CD14-positive monocyte (primary cell): Measurements from ENCODE around the gene RPS26. TPM values are rescaled to one million over a fixed set of nuclear protein-coding genes. Genes with fewer than 3 reads are reported as not detected.

Experiments
- DNase-seq, 3 donors: peaks; one replicate each; pipeline ENCODE4 v3.0.0-alpha.2; 2011 to 2022
- H2AFZ ChIP-seq: 2 replicates; pipeline ENCODE4 v1.6.0; 2012; ENCODE audit warnings: mild to moderate bottlenecking, low read depth, low read length, inconsistent platforms; ENCODE audit not compliant: insufficient read depth, poor library complexity, severe bottlenecking
- H3K27ac ChIP-seq, 2 donors: 1 replicate in 1 of 2; 2 replicates in 1 of 2; pipeline ENCODE4 v1.5.1; 2012 to 2013; ENCODE audit warnings: low read length in 2 of 2, control low read depth in 1 of 2, inconsistent platforms in 1 of 2, low read depth in 1 of 2, mild to moderate bottlenecking in 1 of 2
- H3K27me3 ChIP-seq, 2 donors: one replicate each; pipeline versions ENCODE4 v1.6.0 to v1.6.1; 2011 to 2013; ENCODE audit warnings: low read length in 2 of 2; ENCODE audit not compliant: control insufficient read depth in 2 of 2, insufficient read depth in 2 of 2
- H3K36me3 ChIP-seq, 2 donors: replicated peaks in 1 of 2; 1 replicate in 1 of 2; 2 replicates in 1 of 2; pipeline versions ENCODE4 v1.5.1 to v1.6.1; 2012 to 2013; ENCODE audit warnings: low read length in 2 of 2, control low read depth in 1 of 2, inconsistent platforms in 1 of 2, mild to moderate bottlenecking in 1 of 2; ENCODE audit not compliant: insufficient read depth in 2 of 2, control insufficient read depth in 1 of 2
- H3K4me1 ChIP-seq, 2 donors: 1 replicate in 1 of 2; 2 replicates in 1 of 2; pipeline versions ENCODE4 v1.5.1 to v1.6.1; 2012 to 2013; ENCODE audit warnings: low read length in 2 of 2, control low read depth in 1 of 2, inconsistent platforms in 1 of 2, mild to moderate bottlenecking in 1 of 2, moderate library complexity in 1 of 2; ENCODE audit not compliant: insufficient read depth in 2 of 2, control insufficient read depth in 1 of 2
- H3K4me2 ChIP-seq: replicated peaks from 2 replicates; pipeline ENCODE3; 2012; ENCODE audit warnings: low read length, moderate library complexity, mild to moderate bottlenecking; ENCODE audit not compliant: poor library complexity, severe bottlenecking; ENCODE audit errors: extremely low read depth
- H3K4me3 ChIP-seq, 3 experiments: fragments of 200-600 bp in 1 of 3; sonication (generic) in 1 of 3; replicated peaks in 1 of 3; 1 replicate in 2 of 3; 2 replicates in 1 of 3; pipeline ENCODE4 v1.5.1; 2011 to 2013; ENCODE audit warnings: low read length in 3 of 3, mild to moderate bottlenecking in 3 of 3, control low read depth in 2 of 3, low read depth in 2 of 3, inconsistent platforms in 1 of 3, moderate library complexity in 1 of 3
- H3K79me2 ChIP-seq: 2 replicates; pipeline ENCODE4 v1.6.0; 2012; ENCODE audit warnings: mild to moderate bottlenecking, control low read depth, inconsistent platforms, low read length, moderate library complexity; ENCODE audit not compliant: insufficient read depth
- H3K9ac ChIP-seq: 2 replicates; pipeline ENCODE4 v1.6.0; 2017; ENCODE audit warnings: low read length, mild to moderate bottlenecking; ENCODE audit not compliant: insufficient read depth, poor library complexity, severe bottlenecking
- H3K9me3 ChIP-seq, 2 donors: replicated peaks in 1 of 2; 1 replicate in 1 of 2; 2 replicates in 1 of 2; pipeline versions ENCODE4 v1.5.1 to v1.6.1; 2012 to 2013; ENCODE audit warnings: low read length in 2 of 2, control low read depth in 1 of 2; ENCODE audit not compliant: control insufficient read depth in 1 of 2, insufficient read depth in 1 of 2
- H4K20me1 ChIP-seq: 2 replicates; pipeline ENCODE4 v1.6.0; 2012; ENCODE audit warnings: mild to moderate bottlenecking, low read length, control low read depth, moderate library complexity; ENCODE audit not compliant: insufficient read depth
- H3K27ac Mint-ChIP-seq, 7 donors: one replicate each; pipeline ENCODE4 v1.8.0; 2020; ENCODE audit warnings: mild to moderate bottlenecking in 7 of 7, mixed read lengths in 7 of 7, moderate library complexity in 6 of 7, inconsistent platforms in 2 of 7
- H3K27me3 Mint-ChIP-seq, 3 donors: one replicate each; pipeline ENCODE4 v1.8.0; 2021 to 2022; ENCODE audit warnings: low read depth in 3 of 3, mild to moderate bottlenecking in 3 of 3, mixed read lengths in 3 of 3, moderate library complexity in 3 of 3, inconsistent platforms in 1 of 3
- H3K36me3 Mint-ChIP-seq, 2 donors: one replicate each; pipeline ENCODE4 v1.8.0; 2020; ENCODE audit warnings: mixed read lengths in 2 of 2, inconsistent platforms in 1 of 2, mild to moderate bottlenecking in 1 of 2
- H3K4me1 Mint-ChIP-seq: one replicate; pipeline ENCODE4 v1.8.0; 2020; ENCODE audit warnings: mild to moderate bottlenecking, mixed read lengths
- H3K4me3 Mint-ChIP-seq, 2 donors: one replicate each; pipeline ENCODE4 v1.8.0; 2020; ENCODE audit warnings: mild to moderate bottlenecking in 2 of 2, mixed read lengths in 2 of 2, moderate library complexity in 1 of 2
- H3K9me3 Mint-ChIP-seq, 7 donors: one replicate each; pipeline ENCODE4 v1.8.0; 2020 to 2022; ENCODE audit warnings: mixed read lengths in 7 of 7, mild to moderate bottlenecking in 6 of 7, moderate library complexity in 6 of 7, inconsistent platforms in 2 of 7
- CTCF ChIP-seq: fragments of 200-600 bp; IDR thresholded peaks from one replicate; pipeline ENCODE4 v1.8.0; 2022; ENCODE audit warnings: antibody characterized with exemption, mild to moderate bottlenecking
- WGBS: methylation state at CpG from one replicate; pipeline ENCODE4 v1.1.5; 2013; ENCODE audit warnings: missing lambda C conversion rate; ENCODE audit not compliant: insufficient coverage; 5-methylcytosine and 5-hydroxymethylcytosine counted together
- intact Hi-C, 2 donors: fragments of 100-400 bp; cut with micrococcal nuclease; formaldehyde crosslinking; loops; one replicate each; pipeline versions ENCODE4 v1.15.0 to v1.15.1; 2023
- polyA plus RNA-seq, 3 donors: library from polyadenylated mRNA; depleted of rRNA in 1 of 3; unstranded in 2 of 3; stranded (reverse) in 1 of 3; fragments of 300-500 nt in 2 of 3; fragments of >200 nt in 1 of 3; fragmentation: Illumina TruSeq in 2 of 3; gene quantifications; 1 replicate in 2 of 3; 2 replicates in 1 of 3; pipeline ENCODE4 v1.2.3, GENCODE V29; 2012 to 2021

RPS26 gene
- polyA plus RNA-seq, 3 donors = 238 to 363 (median 286) TPM

- H2AFZ ChIP-seq = no peak overlapping the region
- H3K4me1 Mint-ChIP-seq = peaks cover 19% of the 10 kb centered on the region
- no peak overlapping the region for H3K4me3 ChIP-seq
- no peaks in the 10 kb centered on the region for H4K20me1 ChIP-seq
- H3K27ac ChIP-seq = no peak overlapping the region
- no peaks in the 10 kb centered on the region for H3K79me2 ChIP-seq
- peaks cover 6 to 36% of the 10 kb centered on the region in 2 donors for H3K27me3 ChIP-seq
- H3K9me3 ChIP-seq = no peaks in the 10 kb centered on the region
- peaks cover 20 to 21% of the 10 kb centered on the region in 2 donors for H3K4me1 ChIP-seq
- H3K9ac ChIP-seq = no peak overlapping the region
- intact Hi-C loops = no loop called here
- no peak overlapping the region for H3K4me2 ChIP-seq
- TF ChIP-seq CTCF = no peak
- no peak overlapping the region for H3K27ac Mint-ChIP-seq
- no peak for DNase-seq
- peak overlapping the region in 1 of 2 donors; percentile 93 for H3K4me3 Mint-ChIP-seq
- no peaks in the 10 kb centered on the region for H3K36me3 ChIP-seq
- H3K36me3 Mint-ChIP-seq = peaks cover 3 to 5% of the 10 kb centered on the region in 2 donors
- peaks cover 0 to 5% (median 0%) of the 10 kb centered on the region in 7 donors for H3K9me3 Mint-ChIP-seq
- whole genome bisulfite sequencing = no CpG with 5 or more reads among the region's 6 CpGs
- H3K27me3 Mint-ChIP-seq = peaks cover 29 to 57% (median 44%) of the 10 kb centered on the region in 3 donors
Observed at GRCh38 chr12:56081393-56082347, 40.0 kb downstream of the RPS26 start.

- Histone ChIP-seq H3K4me2 (no peak overlapping the region), H3K9ac (no peak overlapping the region), H3K36me3 (no peaks in the 10 kb centered on the region), H2AFZ (no peak overlapping the region), H3K79me2 (no peaks in the 10 kb centered on the region), H3K4me3 (no peak overlapping the region), H3K27ac (no peak overlapping the region), H3K9me3 (no peaks in the 10 kb centered on the region), H3K27me3 (peaks cover 6 to 36% of the 10 kb centered on the region in 2 donors), H4K20me1 (no peaks in the 10 kb centered on the region), H3K4me1 (peaks cover 20 to 21% of the 10 kb centered on the region in 2 donors)
- H3K27ac Mint-ChIP-seq = no peak overlapping the region
- peaks cover 19% of the 10 kb centered on the region for H3K4me1 Mint-ChIP-seq
- H3K36me3 Mint-ChIP-seq = peaks cover 3 to 5% of the 10 kb centered on the region in 2 donors
- DNase-seq = no peak
- peaks cover 0 to 5% (median 0%) of the 10 kb centered on the region in 7 donors for H3K9me3 Mint-ChIP-seq
- H3K27me3 Mint-ChIP-seq = peaks cover 29 to 56% (median 44%) of the 10 kb centered on the region in 3 donors
- intact Hi-C loops = no loop called here
- no CpG with 5 or more reads among the region's 2 CpGs for WGBS
- no peak overlapping the region for H3K4me3 Mint-ChIP-seq
- no peak for TF ChIP-seq CTCF
Observed at GRCh38 chr12:56082382-56082781, 40.7 kb downstream of the RPS26 start.
